ENCODE measurements around the gene BMP7.

BMP7 gene

DNA sequence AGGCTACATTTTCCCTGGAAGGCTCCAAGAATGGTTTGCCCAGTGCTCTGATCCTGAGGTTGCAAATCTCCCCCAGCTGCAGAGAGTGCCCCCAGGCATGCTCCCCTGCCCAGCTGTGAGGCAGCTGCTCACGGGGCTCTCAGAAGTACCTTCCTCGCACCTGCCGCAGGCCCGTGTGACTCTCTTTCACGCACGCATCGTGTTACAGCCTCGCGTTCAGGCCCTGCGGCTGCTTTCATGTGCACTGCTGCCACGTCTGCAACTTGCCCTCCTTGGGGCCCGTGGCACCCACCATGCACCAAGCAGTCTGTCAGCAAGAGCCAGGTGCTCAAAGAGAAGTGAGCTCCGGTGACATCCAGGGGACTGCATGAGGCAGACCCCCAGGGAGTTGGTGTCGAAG lies 34.6 kb upstream of the BMP7 start:
- DNase-seq = no peak
- Histone ChIP-seq H3K9me3 (no peaks in the 10 kb centered on the region), H3K27me3 (0 out of 2 replicates have a peak, but pooled peaks cover 11% of the 10 kb centered on the region), H3K4me3 (ENCODE audit: low read depth, low read length) (no peak overlapping the region), H3K36me3 (no peaks in the 10 kb centered on the region), H3K4me1 (no peaks in the 10 kb centered on the region)
- TF ChIP-seq CTCF (IDR thresholded peaks at IDR 0.05; ENCODE audit: low read depth, low read length) = no peak

- H3K4me3 ChIP-seq (ENCODE audit: low read depth, low read length) = no peak overlapping the region
- no peak for DNase-seq
- peaks cover 9% of the 10 kb centered on the region; the same call in 1 of the 2 replicates for H3K27me3 ChIP-seq
- no peak for TF ChIP-seq CTCF (IDR thresholded peaks at IDR 0.05; ENCODE audit: low read depth, low read length)
- H3K36me3 ChIP-seq = no peaks in the 10 kb centered on the region
- H3K9me3 ChIP-seq = no peaks in the 10 kb centered on the region
- H3K4me1 ChIP-seq = no peaks in the 10 kb centered on the region
These were observed 32.0 kb upstream of the BMP7 start for GRCh38 chr20:57298457-57298856.

GRCh38 chr20:57294550-57294949 lies 28.1 kb upstream of the BMP7 start:
- DNase-seq = no peak
- no peaks in the 10 kb centered on the region for H3K36me3 ChIP-seq
- H3K9me3 ChIP-seq = no peaks in the 10 kb centered on the region
- H3K4me3 ChIP-seq (ENCODE audit: low read depth, low read length) = no peak overlapping the region
- H3K4me1 ChIP-seq = no peaks in the 10 kb centered on the region
- TF ChIP-seq CTCF (IDR thresholded peaks at IDR 0.05; ENCODE audit: low read depth, low read length) = no peak
- peaks cover 5% of the 10 kb centered on the region; the same call in 1 of the 2 replicates for H3K27me3 ChIP-seq

DNA sequence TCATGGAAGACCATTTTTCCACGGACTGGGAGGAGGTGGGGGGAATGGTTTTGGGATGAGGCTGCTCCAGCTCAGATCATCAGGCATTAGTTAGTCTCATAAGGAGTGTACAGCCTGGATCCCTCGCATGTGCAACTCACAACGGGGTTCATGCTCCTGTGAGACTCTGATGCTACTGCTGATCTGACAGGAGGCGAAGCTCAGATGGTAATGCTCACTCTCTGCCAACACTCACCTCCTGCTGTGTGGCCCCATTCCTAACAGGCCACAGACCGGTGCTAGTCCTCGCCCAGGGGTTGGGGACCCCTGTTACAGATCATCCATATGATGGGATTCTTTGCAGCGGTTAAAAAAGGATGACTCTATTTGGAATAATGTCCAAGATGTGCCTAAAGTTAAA lies 27.6 kb upstream of the BMP7 start:
- DNase-seq = no peak
- Histone ChIP-seq H3K4me1 (no peaks in the 10 kb centered on the region), H3K27me3 (peaks cover 5% of the 10 kb centered on the region; the same call in 1 of the 2 replicates), H3K36me3 (no peaks in the 10 kb centered on the region), H3K9me3 (no peaks in the 10 kb centered on the region), H3K4me3 (ENCODE audit: low read depth, low read length) (no peak overlapping the region)
- no peak for TF ChIP-seq CTCF (IDR thresholded peaks at IDR 0.05; ENCODE audit: low read depth, low read length)

- no peak for TF ChIP-seq CTCF (IDR thresholded peaks at IDR 0.05; ENCODE audit: low read depth, low read length)
- H3K36me3 ChIP-seq = no peaks in the 10 kb centered on the region
- no peaks in the 10 kb centered on the region for H3K4me1 ChIP-seq
- H3K4me3 ChIP-seq (ENCODE audit: low read depth, low read length) = no peak overlapping the region
- DNase-seq = no peak
- peaks cover 5% of the 10 kb centered on the region; the same call in 1 of the 2 replicates for H3K27me3 ChIP-seq
- no peaks in the 10 kb centered on the region for H3K9me3 ChIP-seq
These were observed 26.2 kb upstream of the BMP7 start for GRCh38 chr20:57292611-57293010.

DNA sequence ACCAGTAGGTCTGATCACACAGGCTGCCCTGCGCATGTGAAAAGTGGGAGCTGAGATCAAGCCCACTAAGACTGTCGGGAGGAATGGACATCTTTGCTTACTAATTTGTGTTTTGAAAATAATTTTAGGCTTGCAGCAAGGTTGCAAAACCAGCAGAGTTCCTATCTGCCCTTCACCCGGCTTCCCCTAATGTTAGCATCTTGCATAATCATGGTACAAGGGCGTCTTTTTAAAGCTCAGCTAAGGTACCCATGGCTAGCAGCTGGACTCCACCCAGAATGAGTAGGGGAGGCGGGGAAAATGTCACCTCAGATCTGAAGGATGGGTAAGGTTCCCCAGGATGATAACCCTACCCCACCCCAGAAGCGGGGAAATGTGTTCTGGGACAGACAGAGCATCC lies 25.3 kb upstream of the BMP7 start:
- DNase-seq = no peak
- TF ChIP-seq CTCF (IDR thresholded peaks at IDR 0.05; ENCODE audit: low read depth, low read length) = no peak
- H3K27me3 ChIP-seq = peaks cover 5% of the 10 kb centered on the region; the same call in 1 of the 2 replicates
- H3K4me1 ChIP-seq = no peaks in the 10 kb centered on the region
- no peaks in the 10 kb centered on the region for H3K36me3 ChIP-seq
- no peaks in the 10 kb centered on the region for H3K9me3 ChIP-seq
- H3K4me3 ChIP-seq (ENCODE audit: low read depth, low read length) = no peak overlapping the region

Data from BE2C (cell line).